Esophagus (tissue), 2 donors: ENCODE data around the gene RBM43. TPM values are rescaled to one million over a fixed set of nuclear protein-coding genes. Genes with fewer than 3 reads are reported as not detected.
"Not testable (repeated sequence)": the region's sequence is repeated elsewhere in the genome, so short reads cannot be mapped to it uniquely, and the experiment has no call there.

ENCODE experiments used
- H3K27ac ChIP-seq, 2 donors: one replicate each; pipeline ENCODE4 v1.5.1; 2013; ENCODE audit warnings: low read depth in 2 of 2, mild to moderate bottlenecking in 2 of 2, inconsistent platforms in 1 of 2, low read length in 1 of 2, moderate library complexity in 1 of 2
- H3K27me3 ChIP-seq, 2 donors: one replicate each; pipeline ENCODE4 v1.6.1; 2013; ENCODE audit warnings: low read length in 2 of 2, control low read depth in 1 of 2, mild to moderate bottlenecking in 1 of 2; ENCODE audit not compliant: insufficient read depth in 2 of 2, control insufficient read depth in 1 of 2
- H3K36me3 ChIP-seq, 2 donors: one replicate each; pipeline ENCODE4 v1.6.1; 2013; ENCODE audit warnings: low read length in 1 of 2; ENCODE audit not compliant: control insufficient read depth in 2 of 2, insufficient read depth in 2 of 2
- H3K4me1 ChIP-seq, 2 donors: one replicate each; pipeline ENCODE4 v1.6.1; 2013; ENCODE audit warnings: low read length in 1 of 2; ENCODE audit not compliant: control insufficient read depth in 2 of 2, insufficient read depth in 2 of 2
- H3K4me3 ChIP-seq, 2 donors: one replicate each; pipeline ENCODE4 v1.5.1; 2013; ENCODE audit warnings: low read length in 2 of 2, mild to moderate bottlenecking in 2 of 2, low read depth in 1 of 2, moderate library complexity in 1 of 2
- H3K9me3 ChIP-seq, 2 donors: one replicate each; pipeline ENCODE4 v1.6.1; 2013; ENCODE audit warnings: mild to moderate bottlenecking in 2 of 2, low read depth in 1 of 2, low read length in 1 of 2, moderate library complexity in 1 of 2; ENCODE audit not compliant: control insufficient read depth in 2 of 2, insufficient read depth in 1 of 2
- WGBS, 2 donors: extraction: QIAGEN DNeasy Blood & Tissue Kit; methylation state at CpG; one replicate each; pipeline ENCODE4 v1.1.7; 2013; 5-methylcytosine and 5-hydroxymethylcytosine counted together
- polyA plus RNA-seq, 2 donors: library from polyadenylated mRNA; stranded (reverse); fragments of 200-250 nt; gene quantifications; one replicate each; pipeline ENCODE4 v1.2.3, GENCODE V29; 2013
- donor health status: healthy with polysubstance abuse.
- donor health status: Bipolar disorder and iron deficiency.

Gene RBM43
- polyA plus RNA-seq, 2 donors: 1.6 to 1.7 TPM

DNA sequence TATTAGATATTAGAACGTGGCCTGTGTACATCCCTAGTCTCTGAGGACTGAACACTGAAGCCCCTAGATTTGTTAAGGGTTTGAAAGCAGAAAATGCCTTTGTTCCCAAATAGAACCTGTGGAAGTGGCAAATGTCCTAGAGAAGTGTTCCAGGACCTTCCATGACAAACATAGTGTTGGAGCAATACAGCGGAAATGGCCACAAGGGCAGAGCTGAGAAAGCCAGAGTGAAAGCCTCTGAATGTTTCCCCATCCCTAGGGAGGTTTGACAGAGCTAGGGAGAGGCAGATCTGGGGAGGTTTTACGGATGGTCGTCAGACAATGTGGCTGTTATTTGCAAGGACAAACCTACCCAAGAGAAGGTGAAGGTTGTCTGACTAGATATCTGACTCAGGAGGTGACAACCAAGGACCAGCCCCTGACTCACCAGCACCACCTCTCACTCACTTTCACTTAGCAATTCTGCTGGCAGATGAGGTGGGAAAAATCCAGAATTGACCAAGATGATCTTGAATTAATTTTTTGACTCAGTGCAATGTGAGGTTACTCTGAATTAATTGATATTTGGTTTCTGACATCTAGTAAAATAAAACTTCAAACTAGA is 24.1 kb downstream of the RBM43 start:
- H3K27ac ChIP-seq: no peak overlapping the region
- H3K27me3 ChIP-seq: no peaks in the 10 kb centered on the region
- no peaks in the 10 kb centered on the region for H3K9me3 ChIP-seq
- H3K36me3 ChIP-seq: no peaks in the 10 kb centered on the region
- no peak overlapping the region for H3K4me3 ChIP-seq
- H3K4me1 ChIP-seq: no peaks in the 10 kb centered on the region
- WGBS, 2 donors: 69 to 75% methylated on average over 4 of the region's 4 CpGs

DNA sequence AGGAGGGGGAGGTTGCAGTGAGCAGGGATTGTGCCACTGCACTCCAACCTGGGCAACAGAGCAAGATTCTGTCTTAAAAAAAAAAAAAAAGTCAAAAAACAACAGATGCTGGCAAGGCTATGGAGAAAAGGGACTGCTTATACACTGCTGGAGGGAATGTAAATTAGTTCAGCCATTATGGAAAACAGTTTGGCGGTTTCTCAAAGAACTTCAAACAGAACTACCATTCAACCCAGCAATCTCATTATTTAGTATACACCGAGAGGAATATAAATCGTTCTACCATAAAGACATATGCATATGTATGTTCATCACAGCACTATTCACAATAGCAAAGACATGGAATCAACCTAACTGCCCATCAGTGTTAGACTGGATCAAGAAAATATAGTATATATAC is 27.9 kb downstream of the RBM43 start:
- H3K4me1 ChIP-seq, H3K36me3 ChIP-seq, H3K27ac ChIP-seq, H3K27me3 ChIP-seq, H3K4me3 ChIP-seq, H3K9me3 ChIP-seq: not testable (repeated sequence)
- WGBS, 2 donors: 91 to 96% methylated on average over 3 of the region's 3 CpGs

DNA sequence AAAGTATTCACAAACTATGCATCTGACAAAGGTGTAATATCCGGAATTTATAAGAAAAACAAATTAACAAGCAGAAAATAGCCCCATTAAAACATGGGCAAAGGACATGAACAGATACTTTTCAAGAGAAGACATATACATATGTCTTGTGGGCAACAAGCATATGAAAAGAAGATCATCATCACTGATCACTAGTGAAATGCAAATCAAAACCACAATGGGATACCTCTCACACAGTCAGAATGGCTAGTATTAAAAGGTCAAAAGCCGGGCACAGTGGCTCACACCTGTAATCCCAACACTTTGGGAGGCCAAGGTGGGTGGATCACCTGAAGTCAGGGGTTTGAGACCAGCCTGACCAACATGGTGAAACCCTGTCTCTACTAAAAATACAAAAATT is 28.4 kb downstream of the RBM43 start:
- not testable (repeated sequence) for H3K27ac ChIP-seq, H3K27me3 ChIP-seq, H3K9me3 ChIP-seq, H3K4me1 ChIP-seq, H3K36me3 ChIP-seq, H3K4me3 ChIP-seq
- 90 to 97% methylated on average over 2 of the region's 2 CpGs for WGBS, 2 donors

DNA sequence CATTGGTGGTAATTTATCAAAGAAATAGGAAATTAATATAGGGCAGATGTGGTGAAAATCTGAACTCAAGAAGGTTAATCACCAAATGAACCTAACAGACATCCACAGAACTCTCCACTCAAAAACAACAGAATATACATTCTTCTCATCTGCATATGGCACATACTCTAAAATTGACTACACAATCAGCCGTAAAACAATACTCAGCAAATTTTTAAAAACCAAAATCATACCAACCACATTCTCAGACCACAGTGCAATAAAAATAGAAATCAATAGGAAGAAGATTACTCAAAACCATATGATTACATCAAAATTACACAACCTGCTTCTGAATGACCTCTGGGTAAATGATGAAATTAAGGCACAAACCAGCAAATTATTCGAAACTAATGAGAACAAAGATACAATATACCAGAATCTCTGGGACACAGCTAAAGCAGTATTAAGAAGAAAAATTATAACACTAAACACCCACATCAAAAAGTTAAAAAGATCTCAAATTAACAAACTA is 31.0 kb downstream of the RBM43 start:
- Histone ChIP-seq H3K4me3 (no peak overlapping the region), H3K27ac (no peak overlapping the region), H3K4me1 (no peaks in the 10 kb centered on the region), H3K36me3 (no peaks in the 10 kb centered on the region), H3K9me3 (no peaks in the 10 kb centered on the region), H3K27me3 (no peaks in the 10 kb centered on the region)
- 83 to 96% methylated on average over 2 of the region's 2 CpGs for WGBS, 2 donors

DNA sequence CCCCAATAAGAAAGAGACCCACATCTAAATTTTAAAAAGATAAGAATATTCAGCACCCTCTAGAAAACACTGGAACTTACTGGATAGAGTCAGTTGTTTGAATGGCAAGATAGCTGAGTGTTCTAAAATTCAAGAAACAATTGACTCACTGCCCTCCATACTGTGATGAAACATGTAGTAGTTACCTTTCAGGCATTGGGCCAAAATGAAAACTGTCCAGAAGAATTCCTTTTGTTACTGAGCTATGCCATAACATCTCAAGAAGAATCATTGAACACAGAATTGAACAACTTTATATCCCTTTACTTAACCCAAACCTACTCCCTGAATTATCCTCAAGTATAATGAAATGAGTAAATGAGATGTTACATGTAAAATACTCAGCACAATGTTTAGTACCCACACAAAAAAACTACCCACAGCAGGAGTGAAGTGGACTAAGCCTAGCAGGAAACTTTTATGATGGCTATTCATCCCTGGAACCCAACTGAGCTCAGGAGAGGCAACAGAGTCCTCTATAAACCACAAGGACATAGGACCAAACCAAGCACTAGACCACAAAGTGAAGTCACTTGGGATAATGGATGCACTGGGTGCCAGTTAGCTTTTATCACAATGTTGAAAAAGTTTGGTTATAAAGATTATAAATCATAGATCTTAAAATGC is 32.7 kb downstream of the RBM43 start:
- no peaks in the 10 kb centered on the region for H3K9me3 ChIP-seq
- no peaks in the 10 kb centered on the region for H3K4me1 ChIP-seq
- H3K27ac ChIP-seq: no peak overlapping the region
- H3K27me3 ChIP-seq: no peaks in the 10 kb centered on the region
- H3K4me3 ChIP-seq: no peak overlapping the region
- no peaks in the 10 kb centered on the region for H3K36me3 ChIP-seq

DNA sequence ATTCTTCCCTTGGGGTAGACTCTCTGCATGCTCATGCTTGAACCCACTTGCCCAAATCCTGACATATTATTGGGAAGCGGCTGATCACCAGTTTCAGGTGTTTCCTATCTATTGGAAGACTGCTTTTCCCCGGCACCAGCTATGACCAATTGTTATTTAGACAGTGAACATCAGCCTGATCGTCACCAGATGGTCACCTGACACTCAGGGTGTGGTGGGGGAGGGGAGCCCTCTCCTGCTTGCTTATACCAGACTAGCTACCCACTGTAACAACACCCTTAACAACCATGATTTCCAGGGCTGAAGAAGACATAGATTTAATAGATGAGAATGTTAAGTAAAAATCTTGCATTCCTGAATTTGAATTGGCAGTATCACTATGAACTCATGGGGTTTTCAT is 44.3 kb downstream of the RBM43 start:
- H3K27ac ChIP-seq: no peak overlapping the region
- H3K4me3 ChIP-seq: no peak overlapping the region
- WGBS, 2 donors: 67 to 75% methylated on average over 3 of the region's 3 CpGs
- H3K4me1 ChIP-seq: no peaks in the 10 kb centered on the region
- H3K9me3 ChIP-seq: no peaks in the 10 kb centered on the region
- H3K27me3 ChIP-seq: no peaks in the 10 kb centered on the region
- H3K36me3 ChIP-seq: no peaks in the 10 kb centered on the region

DNA sequence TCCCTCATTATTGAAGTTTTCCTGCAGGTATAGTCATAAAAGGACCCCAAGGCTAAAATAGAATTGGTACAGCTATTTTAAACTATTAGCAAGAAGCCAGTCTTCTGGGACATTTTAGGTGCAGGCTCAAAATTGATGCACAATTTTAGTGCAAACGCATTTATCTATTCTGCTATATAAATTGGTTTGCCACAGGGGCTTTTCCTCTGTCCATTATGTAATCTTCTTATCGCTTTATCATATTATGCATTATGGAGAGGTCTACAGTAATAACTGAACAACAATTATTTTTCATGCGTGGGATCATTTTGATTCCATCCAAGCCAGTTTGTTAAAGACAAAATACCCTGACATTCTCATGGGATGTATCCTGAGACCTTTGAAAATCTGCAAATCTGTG is 54.6 kb downstream of the RBM43 start:
- Histone ChIP-seq H3K27ac (no peak overlapping the region), H3K27me3 (no peaks in the 10 kb centered on the region), H3K9me3 (no peaks in the 10 kb centered on the region), H3K4me3 (no peak overlapping the region), H3K4me1 (no peaks in the 10 kb centered on the region), H3K36me3 (no peaks in the 10 kb centered on the region)
- 95% methylated on average over 3 of the region's 3 CpGs for WGBS, 2 donors

DNA sequence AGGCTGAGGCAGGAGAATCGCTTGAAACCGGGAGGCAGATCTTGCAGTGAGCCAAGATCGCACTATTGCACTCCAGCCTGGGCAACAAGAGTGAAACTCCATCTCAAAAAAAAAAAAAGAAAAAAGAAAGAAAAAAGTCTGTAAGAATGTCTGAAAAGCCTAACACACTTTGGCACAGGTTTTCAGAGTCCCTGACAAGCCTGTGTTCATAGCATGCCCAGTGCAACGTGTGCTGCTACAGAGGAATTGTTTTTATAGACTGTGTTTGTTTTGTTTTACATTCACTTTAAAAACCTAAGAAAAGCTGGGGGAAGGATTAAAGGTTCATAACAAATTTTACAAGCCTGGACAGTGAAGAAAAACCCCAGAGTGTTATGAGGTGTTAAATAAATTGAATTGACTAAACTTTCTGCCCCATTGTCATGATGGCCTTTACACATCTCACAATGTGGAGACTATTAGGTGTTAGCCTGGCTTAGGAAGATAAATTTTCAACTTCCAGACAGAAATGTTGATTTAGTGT is 55.2 kb downstream of the RBM43 start:
- no peaks in the 10 kb centered on the region for H3K27me3 ChIP-seq
- 74 to 85% methylated on average over 4 of the region's 4 CpGs for WGBS, 2 donors
- H3K9me3 ChIP-seq: no peaks in the 10 kb centered on the region
- no peak overlapping the region for H3K4me3 ChIP-seq
- H3K27ac ChIP-seq: no peak overlapping the region
- no peaks in the 10 kb centered on the region for H3K4me1 ChIP-seq
- no peaks in the 10 kb centered on the region for H3K36me3 ChIP-seq

DNA sequence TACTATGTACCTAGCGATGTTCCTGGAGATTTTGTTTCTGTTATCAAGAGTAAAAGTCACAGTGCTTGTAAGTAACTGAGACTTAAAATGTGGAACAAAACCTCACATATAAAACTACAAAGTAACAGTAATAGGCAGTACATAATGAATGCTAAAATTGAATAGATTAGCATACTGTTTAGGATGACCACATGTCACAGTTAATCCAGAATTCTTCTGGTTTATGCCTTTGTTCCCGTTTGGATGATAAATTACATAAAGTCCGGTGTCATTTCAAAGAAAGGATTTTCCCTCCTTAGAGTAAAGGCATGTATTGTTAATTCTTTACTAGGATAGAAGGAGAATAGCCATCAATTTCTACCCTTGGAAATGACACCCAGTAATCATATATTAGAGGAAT is 56.1 kb downstream of the RBM43 start:
- Histone ChIP-seq H3K27me3 (no peaks in the 10 kb centered on the region), H3K27ac (no peak overlapping the region), H3K36me3 (no peaks in the 10 kb centered on the region), H3K9me3 (no peaks in the 10 kb centered on the region), H3K4me1 (no peaks in the 10 kb centered on the region), H3K4me3 (no peak overlapping the region)
- WGBS, 2 donors: 65 to 69% methylated on average over 3 of the region's 3 CpGs

DNA sequence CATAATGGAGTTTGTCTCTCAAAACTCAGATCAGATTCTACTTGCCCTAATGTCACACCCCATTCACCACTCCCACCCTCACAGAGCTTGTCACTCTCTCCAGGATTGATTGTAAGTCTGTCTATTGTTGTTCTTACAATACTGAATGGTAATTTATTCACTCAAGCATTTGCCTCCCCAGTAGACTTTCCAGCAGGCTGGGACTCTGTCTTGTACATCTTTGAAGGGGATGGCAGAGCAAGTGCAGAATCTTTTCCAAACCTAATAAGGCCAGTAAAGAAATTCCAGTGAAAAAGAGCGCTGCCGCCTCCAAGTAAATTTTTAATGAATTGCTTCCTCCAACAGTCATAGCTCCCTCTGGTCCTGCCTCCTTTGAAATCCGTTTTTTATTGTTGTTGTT is 56.9 kb downstream of the RBM43 start:
- 76 to 79% methylated on average over 3 of the region's 3 CpGs for WGBS, 2 donors

More for the DNA sequence above, 56.9 kb downstream of the RBM43 start:
- Histone ChIP-seq H3K4me1 (no peaks in the 10 kb centered on the region), H3K36me3 (no peaks in the 10 kb centered on the region), H3K27ac (no peak overlapping the region), H3K27me3 (no peaks in the 10 kb centered on the region), H3K4me3 (no peak overlapping the region), H3K9me3 (no peaks in the 10 kb centered on the region)
